GM19395 (cell line): Measurements from ENCODE around the gene RNF183.
"Not testable (repeated sequence)": the region's sequence is repeated elsewhere in the genome, so short reads cannot be mapped to it uniquely, and the experiment has no call there.

Source experiments
- ATAC-seq: cut with Tn5 transposase; IDR thresholded peaks from one replicate; pipeline ENCODE4 v1.9.1; 2021; ENCODE audit warnings: mild to moderate bottlenecking, moderate library complexity; ENCODE audit not compliant: unreplicated experiment

RNF183 gene

DNA sequence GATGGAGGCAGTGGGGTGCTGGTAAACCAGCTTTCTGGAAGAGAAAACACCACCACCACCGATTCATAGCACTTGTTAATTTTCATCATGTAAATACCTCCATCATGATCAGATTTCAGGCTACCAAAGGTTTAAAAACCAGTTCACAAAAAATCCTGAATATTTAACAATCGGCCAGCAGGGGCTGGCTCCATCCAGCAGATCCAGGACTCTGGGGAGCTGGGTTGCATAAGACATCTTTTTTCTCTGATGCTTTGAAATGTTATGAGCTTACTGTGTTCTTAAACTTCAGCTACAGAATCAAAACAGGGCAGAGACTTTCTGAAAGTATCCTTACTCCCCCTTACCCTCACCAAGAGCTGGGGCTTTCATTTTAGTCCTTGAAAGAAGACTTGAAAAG lies 14.6 kb upstream of the RNF183 start:
- no peak for ATAC-seq

DNA sequence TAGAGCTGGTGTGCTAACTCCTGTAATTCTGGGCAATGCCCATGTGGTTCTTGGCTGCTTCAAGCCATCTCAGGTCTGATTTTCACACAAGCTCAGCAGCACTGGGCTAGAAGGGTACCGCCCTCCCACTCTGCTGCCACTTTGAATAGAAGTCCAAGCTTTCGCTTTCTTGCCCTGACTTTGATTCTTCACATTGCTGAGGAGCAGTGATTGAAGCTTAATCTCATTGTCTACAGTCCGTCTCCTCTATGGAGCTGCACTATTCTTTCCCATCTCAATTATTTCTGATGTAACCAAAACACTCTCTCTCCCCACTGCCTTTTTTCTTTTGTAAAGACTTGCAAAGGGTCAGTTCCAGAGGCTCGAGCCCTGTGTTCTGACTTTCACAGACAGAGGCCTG lies 12.9 kb upstream of the RNF183 start:
- ATAC-seq, result no peak

DNA sequence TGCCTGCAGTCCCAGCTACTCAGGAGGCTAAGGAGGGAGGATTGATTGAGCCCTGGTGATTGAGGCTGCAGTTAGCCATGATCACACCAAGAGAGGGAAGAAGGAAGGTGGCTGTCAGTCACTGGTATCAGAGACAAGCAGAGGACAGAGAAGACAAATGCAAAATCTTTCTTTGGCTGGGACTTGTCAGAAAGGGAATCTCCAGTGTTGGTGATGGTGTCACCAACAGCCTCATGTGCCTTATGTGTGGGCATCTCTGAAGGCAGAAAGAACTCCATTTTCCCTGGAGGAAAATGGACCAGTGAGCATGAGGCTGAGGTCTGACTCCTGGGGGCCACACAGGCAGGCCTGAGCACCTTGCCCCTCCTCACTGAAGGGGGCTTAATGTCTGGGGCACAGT lies 12.1 kb upstream of the RNF183 start:
- ATAC-seq, result no peak

DNA sequence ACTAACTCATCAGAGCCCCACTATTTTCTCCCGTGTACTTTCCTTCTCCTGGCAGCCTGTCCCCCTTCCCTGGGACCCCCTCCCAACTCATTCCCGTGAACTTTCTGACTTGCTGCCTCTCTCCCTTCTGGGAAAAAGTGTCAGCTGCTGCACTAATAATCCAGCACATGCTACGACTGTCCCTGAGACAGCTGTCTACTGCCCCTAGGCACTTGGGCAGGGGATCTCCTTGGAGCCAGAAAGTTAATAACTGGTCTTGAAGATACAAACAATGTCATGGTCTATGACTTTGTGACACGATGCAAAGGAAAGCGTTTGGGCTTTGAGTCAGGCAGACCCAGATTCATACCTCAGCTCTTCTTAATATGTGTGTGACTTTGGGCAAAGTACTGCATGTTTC lies 10.1 kb upstream of the RNF183 start:
- ATAC-seq, result no peak

DNA sequence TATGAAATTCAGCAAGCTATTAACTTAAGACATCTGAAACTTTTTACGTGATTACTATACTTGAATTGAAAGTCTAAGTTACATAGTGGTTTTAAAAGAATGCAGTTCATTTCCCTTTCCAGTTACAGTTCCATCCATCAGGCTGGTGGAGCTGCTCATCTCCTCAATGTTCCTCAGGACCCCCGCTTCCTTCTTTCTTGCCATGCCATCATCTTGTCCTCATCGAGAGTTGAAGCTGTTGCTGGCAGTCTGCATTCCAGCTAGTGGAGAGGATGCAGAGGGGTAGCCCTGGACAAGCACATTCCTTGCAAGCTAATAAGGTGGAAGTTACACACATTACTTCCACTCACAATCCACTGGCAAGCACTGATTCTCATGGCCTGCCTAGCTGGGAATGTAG lies 8.8 kb upstream of the RNF183 start:
- no peak for ATAC-seq

DNA sequence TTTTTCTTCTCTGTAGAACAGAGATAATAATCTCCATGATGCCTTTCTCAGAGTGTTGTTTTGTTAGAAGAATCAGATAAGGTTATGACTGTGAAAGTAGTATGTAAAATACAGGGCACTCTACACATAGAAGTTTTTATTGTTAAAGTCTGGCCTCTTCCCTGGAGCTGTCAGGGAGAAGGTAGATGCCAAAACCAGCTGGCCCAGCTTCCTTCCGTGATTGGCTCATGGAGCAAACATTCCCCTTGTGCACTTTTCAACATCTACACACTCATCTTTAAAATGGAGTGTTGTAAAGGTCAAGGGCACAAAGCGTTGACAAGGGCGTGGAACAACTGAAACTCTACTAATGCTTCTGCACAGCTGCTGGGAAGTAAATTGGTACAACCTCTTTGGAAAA lies 7.4 kb upstream of the RNF183 start:
- ATAC-seq, result no peak

DNA sequence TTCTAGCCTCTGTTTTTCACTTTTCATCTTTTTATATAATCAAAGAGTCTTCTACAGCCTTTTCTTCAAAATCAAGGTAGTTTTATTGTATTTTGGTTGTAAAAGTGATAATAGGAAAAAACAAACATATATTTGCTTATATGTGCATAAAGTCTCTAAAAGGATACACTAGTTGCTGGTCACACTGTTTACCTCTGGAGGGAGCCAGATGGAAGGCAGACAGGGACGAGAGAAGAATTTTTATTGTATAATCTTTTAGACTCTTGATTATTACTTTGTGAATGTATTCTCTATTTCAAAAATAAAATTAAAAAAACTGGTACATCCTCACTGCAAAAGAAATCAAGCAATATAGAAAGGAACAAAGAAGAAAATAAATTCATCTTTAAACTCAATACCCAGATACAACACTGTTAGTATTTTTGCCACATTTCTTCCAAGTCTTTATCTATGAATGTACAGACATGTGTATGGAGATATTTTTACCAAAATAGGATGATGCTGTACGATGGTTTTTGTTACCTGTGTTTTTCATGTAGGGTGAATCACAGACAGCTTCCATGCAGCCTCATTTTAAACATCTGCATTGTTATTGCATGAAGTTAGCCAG lies 6.1 kb upstream of the RNF183 start:
- ATAC-seq, result no peak

DNA sequence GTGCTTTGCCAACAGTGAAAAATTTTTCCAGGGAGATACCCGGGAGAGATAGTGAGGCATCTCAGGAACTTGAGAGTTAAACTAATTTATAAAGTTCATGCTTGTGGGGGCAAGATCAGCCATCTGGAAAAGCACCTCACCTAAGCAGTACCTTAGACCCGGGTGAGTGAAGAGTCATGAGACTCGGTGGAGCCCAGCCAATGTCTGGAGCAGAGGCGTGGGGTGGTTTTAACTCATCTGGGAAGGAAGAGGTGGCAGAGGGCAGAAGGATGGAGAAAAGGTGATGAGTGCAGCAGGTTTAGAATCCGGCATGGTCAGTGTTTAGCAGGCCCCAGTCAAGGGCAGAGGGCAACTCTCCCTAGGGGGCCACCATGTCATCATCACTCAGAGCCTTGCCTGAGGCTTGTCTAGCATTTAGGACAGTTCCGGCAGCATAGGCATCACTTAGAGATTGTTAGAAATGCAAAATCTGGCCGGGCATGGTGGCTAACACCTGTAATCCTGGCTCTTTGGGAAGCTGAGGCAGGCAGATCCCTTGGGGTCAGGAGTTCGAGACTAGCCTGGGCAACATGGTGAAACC lies 4.3 kb upstream of the RNF183 start:
- no peak for ATAC-seq

DNA sequence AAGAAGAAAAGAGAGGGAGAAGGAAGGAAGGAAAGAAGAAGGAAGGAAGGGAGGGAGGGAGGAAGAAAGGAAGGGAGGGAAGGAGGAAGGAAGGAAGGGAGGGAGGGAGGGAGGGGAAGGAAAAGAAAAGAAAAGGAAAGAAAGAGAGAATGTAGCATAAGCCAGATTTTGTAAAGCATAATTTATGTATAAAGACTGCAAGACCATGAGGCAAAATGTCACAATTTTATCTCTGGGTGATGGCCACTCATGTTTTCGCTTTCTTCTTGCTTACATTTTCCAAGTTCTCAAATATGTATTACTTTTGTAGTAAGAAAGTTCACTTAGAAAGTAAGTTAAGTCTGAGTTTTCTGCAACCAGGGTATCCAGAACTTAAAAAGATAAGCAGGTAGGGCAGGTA lies 3.4 kb upstream of the RNF183 start:
- ATAC-seq, result no peak

DNA sequence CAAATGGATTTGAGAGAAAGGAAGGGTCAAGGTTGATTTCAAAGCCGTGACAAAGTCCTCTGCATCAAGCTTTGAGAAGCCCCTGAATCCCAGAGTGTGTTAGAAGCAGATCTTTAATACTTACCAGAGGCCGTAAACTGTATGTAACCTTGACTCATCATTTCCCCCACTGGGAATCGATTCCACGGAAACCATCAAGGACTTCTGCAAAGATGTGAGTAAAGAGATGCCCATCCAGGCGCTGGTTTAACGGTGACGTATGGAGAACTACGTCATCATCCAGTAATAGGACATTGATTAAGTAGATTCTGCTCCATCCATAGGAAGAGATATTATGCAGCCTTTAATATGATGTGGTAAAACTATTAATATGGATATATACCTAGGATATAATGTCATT lies 1.6 kb downstream of the RNF183 start:
- ATAC-seq, result no peak

DNA sequence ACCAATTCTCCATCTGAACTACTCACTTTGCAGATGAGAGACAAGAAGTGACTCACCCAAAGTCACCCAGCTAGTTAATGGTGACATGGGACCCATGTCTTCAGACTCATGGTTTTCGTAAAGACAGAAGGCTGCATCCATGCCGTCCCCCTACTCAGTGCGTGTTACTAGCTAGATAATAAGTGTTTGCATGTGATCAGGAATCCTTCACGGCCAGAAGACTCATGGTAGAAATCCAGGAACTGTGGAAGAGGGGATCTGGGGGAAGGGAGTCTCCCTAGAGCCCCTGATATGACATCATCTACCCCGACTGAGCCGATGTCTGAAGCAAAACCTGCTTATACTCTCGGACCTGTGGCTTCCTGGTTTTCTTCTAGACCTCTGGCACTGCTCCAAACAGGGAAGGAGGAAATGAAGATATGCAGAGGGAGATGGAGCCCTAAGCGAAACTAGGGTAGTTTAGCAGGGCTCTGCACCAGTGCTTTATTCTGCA lies 3.3 kb downstream of the RNF183 start:
- ATAC-seq, result no peak

DNA sequence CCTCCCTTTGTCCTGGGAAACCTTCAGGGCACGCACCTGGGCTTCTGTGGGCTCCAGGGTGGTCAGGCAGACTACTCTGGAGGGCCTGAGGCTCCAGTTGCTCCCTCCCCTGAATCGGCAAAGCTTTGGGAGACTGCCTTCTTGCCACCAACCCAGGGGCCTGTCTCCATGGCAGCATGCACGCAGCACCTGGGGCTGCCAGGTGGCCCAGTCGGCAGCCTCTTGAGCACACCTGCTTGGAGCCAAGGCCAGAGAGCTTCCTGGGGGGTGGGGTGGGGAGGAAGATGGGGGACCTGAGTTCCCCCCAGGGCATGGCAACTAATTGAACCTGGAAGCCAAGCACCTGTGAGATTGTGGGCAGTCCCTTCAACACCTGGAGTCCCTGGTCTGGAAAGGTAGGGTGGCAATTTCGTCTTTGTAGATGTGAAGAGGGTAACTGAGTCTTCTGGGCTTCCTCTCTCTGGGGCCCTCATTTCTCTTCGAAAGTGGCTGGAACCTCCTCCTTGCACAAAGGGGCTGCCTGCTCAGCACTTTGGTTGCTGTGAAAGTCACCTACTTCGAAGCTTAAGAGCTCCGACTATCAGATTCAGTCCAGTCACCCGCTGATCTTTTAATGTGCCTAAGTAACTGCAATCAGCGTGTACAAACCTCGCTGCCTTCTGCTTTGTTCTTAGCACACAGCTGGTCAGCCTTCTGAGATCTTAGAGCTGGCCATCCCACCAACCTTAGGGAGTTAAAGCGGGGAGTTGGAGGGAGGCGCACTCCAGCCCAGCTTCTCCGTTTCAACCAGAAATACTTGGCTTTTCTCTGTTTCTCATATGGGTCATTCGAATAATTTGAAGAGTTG lies 4.0 kb downstream of the RNF183 start:
- no peak for ATAC-seq

DNA sequence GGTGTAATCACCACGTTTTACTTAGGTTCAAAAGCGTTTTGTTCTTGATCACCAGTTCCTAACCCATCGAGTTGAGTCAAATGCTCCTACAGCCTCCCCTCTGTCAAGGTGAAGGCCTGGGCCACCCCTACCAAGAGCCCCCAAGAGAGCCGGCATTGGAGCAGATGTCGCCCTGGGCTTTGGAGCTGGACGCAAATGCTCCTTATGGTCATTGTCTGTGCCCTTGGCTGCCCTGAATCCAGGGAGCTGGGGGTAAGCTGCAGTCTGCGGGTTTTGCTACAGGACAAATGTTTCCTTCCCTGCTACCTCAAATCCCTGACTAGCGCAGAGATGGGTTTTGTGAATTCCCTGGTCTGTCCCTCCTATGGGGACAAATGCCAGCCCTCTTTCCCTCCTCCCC lies 4.9 kb downstream of the RNF183 start:
- no peak for ATAC-seq

DNA sequence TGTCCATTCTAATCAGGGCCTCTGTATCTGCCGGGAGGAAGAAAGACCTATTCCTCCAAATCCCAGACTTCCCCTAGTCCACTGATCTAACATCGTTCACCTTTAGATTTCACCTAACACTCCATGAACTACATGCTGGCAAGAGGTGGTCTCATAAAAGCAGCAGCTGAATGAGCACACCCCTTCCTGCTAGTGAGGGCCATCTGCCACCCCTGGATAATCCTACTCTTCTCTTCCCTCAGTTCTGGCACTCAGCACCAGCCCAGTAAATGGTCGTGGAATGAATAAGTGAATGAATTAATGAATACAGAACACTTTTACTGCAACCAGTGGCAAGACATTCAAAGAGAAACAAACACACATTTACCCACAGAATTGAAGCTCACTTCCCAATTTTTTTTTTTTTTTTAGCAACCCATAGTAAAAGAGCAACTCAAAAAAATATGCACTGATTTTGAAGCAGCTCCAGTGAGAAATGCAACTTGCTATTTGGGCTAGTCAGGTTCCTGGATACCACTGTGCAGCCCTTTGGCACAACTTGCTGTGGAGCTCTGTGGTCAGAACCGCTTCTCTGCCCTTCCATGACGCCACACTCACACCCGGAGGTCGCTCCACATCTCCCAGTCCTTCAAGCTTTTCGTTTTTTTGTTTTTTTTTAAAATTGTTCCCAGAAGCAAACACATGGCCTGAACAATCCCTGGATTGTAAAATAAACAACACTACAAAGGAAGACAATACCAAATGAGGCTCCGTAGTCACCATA lies 6.2 kb downstream of the RNF183 start:
- ATAC-seq, result no peak

DNA sequence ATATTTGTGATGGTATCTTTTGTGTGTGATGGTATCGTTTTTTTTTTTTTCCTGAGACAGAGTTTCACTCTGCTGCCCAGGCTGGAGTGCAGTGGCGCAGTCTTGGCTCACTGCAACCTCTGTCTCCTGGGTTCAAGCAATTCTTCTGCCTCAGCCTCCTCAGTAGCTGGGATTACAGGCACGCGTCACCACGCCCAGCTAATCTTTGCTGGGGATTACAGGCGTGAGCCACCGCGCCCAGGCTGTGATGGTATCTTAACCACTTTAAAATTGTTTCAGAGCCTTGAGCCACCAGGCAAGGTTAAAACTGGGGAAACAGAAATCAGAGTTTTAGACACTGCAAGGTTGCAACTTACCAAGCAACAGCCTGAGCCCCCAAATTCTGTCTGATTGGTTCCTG lies 6.9 kb downstream of the RNF183 start:
- not testable (repeated sequence) for ATAC-seq

DNA sequence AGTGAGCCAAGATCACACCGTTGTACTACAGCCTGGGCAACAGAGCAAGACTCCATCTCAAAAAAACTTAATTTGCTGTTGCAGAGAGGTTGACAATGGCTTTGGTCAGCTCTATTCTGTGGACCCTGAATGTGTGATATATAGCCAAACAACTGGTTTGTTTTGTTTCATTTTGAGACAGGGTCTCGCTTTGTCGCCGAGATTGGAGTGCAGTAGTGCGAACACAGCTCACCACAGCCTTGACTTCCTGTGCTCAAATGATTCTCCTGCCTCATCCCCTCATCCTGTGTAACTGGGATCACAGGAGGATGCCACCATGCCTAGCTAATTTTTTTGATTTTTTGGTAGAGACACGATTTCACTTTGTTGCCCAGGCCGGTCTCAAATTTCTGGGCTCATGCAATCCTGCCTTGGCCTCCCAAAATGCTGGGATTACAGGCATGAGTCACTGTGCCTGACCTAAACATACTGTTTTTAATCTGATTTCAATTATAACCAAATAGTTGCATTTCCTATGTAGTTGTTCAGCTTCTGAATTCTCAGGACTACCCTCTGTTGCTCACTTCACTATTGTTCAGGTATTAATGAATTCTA lies 9.8 kb downstream of the RNF183 start:
- no peak for ATAC-seq

DNA sequence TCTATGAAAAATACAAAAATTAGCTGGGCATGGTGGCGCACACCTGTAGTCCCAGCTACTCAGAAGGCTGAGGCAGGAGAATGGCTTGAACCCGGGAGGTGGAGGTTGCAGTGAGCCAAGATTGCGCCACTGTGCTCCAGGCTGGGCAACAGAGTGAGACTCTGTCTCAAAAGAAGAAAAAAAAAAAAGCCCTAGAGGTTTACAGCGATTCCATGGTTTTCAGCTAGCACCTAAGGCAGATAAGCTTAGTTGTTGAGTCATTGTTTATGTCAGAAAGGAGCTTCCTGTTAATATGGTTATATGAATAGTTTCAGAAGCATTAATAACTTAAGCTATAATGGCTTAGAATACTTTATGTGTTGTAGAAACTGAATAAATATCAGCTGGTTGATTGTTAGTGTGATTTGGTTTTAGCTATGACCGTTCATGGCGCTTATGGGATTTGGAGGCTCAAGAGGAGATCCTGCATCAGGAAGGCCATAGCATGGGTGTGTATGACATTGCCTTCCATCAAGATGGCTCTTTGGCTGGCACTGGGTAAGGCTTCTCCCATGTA lies 13.0 kb downstream of the RNF183 start:
- no peak for ATAC-seq

DNA sequence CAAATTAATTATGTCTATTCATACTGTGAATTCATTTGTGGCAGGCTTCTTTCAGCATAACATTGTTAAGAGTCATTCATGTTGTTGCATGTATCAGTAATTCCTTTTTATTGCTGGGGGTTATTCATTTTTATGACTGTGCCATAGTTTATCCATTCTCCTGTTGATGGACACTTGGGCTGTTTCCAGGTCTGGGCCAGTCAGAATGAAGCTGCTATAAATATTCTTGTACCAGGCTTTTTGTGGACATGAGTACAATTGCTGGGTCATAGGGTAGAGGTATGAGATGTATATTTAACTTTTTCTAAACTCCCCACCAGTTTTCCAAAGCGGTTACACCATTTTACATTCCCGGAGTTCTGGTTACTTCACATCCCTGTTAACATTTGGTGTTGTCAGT lies 14.1 kb downstream of the RNF183 start:
- no peak for ATAC-seq

DNA sequence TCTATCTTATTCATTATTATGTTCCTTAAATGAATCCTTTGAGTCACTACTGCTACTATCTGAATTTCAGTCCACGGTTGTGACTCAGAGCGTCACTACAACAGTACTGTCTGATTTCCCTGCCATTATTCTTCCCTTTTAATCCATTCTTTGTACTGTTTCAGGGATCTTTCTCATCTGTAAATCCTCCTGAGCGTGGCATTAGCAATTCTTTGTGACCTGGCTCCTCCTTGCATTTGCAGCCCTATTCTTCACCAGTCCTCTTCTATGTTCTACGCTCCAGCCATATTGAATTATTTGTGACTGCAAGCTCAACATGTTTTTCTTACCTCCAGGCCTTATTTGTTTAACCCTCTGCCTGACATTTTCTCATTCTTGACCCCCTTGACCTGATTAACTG lies 21.8 kb downstream of the RNF183 start:
- no peak for ATAC-seq

DNA sequence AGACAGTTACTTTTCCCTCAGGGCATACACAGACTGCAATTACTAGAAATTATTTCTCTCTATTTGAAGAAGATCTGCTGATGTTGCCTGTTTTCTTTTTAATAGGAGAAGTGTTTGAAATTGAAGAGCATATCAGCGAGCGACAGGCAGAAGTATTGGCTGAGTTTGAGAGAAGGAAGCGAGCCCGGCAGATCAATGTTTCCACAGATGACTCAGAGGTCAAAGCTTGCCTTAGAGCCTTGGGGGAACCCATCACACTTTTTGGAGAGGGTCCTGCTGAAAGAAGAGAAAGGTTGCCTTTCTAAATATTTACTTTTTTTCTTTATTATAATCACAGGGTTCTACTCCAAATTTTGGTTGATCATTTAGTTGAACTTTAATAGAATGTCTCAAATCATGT lies 24.3 kb downstream of the RNF183 start:
- ATAC-seq, result no peak
